HCT116 (cell line): Measurements from ENCODE around the gene NUCB1.

Source experiments
- EZH2 ChIP-seq: fragments of 200-600 bp; sonication (generic); IDR thresholded peaks from 2 replicates; pipeline ENCODE4 v1.6.1; 2017; ENCODE audit warnings: antibody characterized with exemption, mixed run types
- EZH2phosphoT487 ChIP-seq: fragments of 200-600 bp; IDR thresholded peaks from 2 replicates; pipeline ENCODE4 v1.6.1; 2018; ENCODE audit warnings: antibody characterized with exemption, borderline replicate concordance
- POLR2A ChIP-seq: IDR thresholded peaks from 2 replicates; pipeline ENCODE4 v1.7.0; 2011; ENCODE audit warnings: borderline replicate concordance; ENCODE audit not compliant: insufficient read depth, insufficient read length; ENCODE audit errors: extremely low read depth
- POLR2AphosphoS5 ChIP-seq: IDR thresholded peaks from 2 replicates; pipeline ENCODE4 v1.6.1; 2011; ENCODE audit warnings: mild to moderate bottlenecking, low read depth, low read length, moderate library complexity
- RAD21 ChIP-seq: IDR thresholded peaks from 2 replicates; pipeline ENCODE4 v1.6.1; 2012; ENCODE audit warnings: low read depth, mild to moderate bottlenecking
- SP1 ChIP-seq: IDR thresholded peaks from 2 replicates; pipeline ENCODE4 v1.6.1; 2012; ENCODE audit warnings: low read depth
- YY1 ChIP-seq: IDR thresholded peaks from 2 replicates; pipeline ENCODE4 v1.6.1; 2011; ENCODE audit warnings: low read length, low read depth, moderate library complexity, mild to moderate bottlenecking; ENCODE audit not compliant: insufficient replicate concordance; ENCODE audit errors: extremely low read depth
- ZFX ChIP-seq: fragments of 450-650 bp; IDR thresholded peaks from 2 replicates; pipeline ENCODE4 v1.6.1; 2017
- ZNF274 ChIP-seq: fragments of 200-500 bp; sonication (Bioruptor generic); IDR thresholded peaks from 2 replicates; pipeline ENCODE4 v1.6.1; 2014; ENCODE audit warnings: mild to moderate bottlenecking, low read depth, low read length, inconsistent platforms
- TF ChIP-seq, protein P1 (sequence below), 3 experiments: fragments of 200-600 bp in 1 of 3; sonication (generic) in 1 of 3; IDR thresholded peaks in 2 of 3; conservative IDR thresholded peaks in 1 of 3; 2 replicates each; pipeline ENCODE4 v1.5.1; 2012 to 2017; ENCODE audit warnings: low read depth in 2 of 3, low read length in 2 of 3, antibody characterized with exemption in 1 of 3, borderline replicate concordance in 1 of 3, control low read depth in 1 of 3, mild to moderate bottlenecking in 1 of 3, mixed read lengths in 1 of 3, mixed run types in 1 of 3, moderate library complexity in 1 of 3; ENCODE audit not compliant: insufficient read depth in 1 of 3
- TF ChIP-seq, protein P2 (sequence below): IDR thresholded peaks from 2 replicates; pipeline ENCODE4 v1.6.1; 2012; ENCODE audit warnings: low read depth

DNA sequence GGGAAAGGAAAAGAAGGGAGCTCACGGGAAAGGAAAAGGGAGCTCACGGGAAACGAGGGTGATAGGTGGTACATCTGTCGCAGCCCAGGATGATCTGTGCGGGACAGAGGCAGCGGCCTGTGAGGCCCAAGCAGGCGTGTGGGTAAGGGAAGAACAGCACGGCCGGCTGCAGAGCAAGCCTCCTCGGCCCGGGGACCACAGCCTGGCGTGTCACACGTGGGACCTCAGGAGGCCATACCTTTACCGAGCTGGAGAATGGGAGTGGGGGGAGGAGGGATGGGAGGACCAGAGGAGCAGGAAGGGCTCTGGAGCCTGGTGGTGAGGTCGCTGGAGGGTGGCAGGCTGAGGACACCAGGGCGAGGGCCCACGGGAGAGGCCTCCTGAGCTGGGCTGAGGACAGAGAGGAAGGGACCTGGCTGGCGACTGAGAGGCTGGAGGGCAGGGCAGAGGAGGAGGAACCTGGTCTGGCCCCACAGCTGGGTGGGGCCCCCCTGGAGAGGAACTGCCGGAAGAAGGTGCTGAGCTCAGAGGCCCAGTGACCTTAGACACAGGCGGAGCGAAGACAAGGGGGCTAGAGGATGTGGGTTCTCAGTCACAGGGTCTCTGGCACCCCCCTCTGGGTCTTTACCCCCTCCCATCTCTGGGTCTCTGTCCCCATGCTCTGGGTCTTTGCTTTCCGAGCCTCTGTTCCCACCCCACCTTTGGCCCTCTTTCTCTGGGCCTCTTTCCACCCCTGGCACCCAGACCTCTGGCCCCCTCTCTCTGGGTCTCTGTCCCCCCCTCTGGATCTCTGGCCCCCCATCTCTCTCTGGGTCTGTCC, 62.1 kb downstream of the NUCB1 start:
- TF ChIP-seq POLR2A, result peak; percentile 41
- TF ChIP-seq POLR2AphosphoS5, result peak; percentile 96
- no peak for TF ChIP-seq EZH2phosphoT487
- TF ChIP-seq, protein P1, sequence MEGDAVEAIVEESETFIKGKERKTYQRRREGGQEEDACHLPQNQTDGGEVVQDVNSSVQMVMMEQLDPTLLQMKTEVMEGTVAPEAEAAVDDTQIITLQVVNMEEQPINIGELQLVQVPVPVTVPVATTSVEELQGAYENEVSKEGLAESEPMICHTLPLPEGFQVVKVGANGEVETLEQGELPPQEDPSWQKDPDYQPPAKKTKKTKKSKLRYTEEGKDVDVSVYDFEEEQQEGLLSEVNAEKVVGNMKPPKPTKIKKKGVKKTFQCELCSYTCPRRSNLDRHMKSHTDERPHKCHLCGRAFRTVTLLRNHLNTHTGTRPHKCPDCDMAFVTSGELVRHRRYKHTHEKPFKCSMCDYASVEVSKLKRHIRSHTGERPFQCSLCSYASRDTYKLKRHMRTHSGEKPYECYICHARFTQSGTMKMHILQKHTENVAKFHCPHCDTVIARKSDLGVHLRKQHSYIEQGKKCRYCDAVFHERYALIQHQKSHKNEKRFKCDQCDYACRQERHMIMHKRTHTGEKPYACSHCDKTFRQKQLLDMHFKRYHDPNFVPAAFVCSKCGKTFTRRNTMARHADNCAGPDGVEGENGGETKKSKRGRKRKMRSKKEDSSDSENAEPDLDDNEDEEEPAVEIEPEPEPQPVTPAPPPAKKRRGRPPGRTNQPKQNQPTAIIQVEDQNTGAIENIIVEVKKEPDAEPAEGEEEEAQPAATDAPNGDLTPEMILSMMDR (IDR thresholded peaks at IDR 0.05 in 2 of 3, conservative IDR thresholded peaks at IDR 0.05 in 1 of 3; ENCODE audit: borderline replicate concordance in 1 of 3, insufficient read depth in 1 of 3, low read depth in 2 of 3, low read length in 2 of 3), result no peak
- TF ChIP-seq, protein P2, sequence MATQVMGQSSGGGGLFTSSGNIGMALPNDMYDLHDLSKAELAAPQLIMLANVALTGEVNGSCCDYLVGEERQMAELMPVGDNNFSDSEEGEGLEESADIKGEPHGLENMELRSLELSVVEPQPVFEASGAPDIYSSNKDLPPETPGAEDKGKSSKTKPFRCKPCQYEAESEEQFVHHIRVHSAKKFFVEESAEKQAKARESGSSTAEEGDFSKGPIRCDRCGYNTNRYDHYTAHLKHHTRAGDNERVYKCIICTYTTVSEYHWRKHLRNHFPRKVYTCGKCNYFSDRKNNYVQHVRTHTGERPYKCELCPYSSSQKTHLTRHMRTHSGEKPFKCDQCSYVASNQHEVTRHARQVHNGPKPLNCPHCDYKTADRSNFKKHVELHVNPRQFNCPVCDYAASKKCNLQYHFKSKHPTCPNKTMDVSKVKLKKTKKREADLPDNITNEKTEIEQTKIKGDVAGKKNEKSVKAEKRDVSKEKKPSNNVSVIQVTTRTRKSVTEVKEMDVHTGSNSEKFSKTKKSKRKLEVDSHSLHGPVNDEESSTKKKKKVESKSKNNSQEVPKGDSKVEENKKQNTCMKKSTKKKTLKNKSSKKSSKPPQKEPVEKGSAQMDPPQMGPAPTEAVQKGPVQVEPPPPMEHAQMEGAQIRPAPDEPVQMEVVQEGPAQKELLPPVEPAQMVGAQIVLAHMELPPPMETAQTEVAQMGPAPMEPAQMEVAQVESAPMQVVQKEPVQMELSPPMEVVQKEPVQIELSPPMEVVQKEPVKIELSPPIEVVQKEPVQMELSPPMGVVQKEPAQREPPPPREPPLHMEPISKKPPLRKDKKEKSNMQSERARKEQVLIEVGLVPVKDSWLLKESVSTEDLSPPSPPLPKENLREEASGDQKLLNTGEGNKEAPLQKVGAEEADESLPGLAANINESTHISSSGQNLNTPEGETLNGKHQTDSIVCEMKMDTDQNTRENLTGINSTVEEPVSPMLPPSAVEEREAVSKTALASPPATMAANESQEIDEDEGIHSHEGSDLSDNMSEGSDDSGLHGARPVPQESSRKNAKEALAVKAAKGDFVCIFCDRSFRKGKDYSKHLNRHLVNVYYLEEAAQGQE, result no peak
- TF ChIP-seq YY1, result no peak
- TF ChIP-seq ZFX, result peak; percentile 45; the same call in 1 of the 2 replicates
- no peak for TF ChIP-seq RAD21
- no peak for TF ChIP-seq EZH2
- peak; percentile 26; the same call in 1 of the 2 replicates for TF ChIP-seq SP1
- TF ChIP-seq ZNF274, result no peak
